HCT116 (cell line): ENCODE measurements around the gene EVL. TPM values are rescaled to one million over a fixed set of nuclear protein-coding genes. Genes with fewer than 3 reads are reported as not detected.

Experiments used
- ATAC-seq: fragments of 200-7000 bp; cut with Tn5 transposase; 2 replicates; pipeline ENCODE4 v1.9.1; 2020; ENCODE audit warnings: mild to moderate bottlenecking, moderate library complexity
- BruUV-seq: library from RNA; stranded (reverse); fragments of 400-500 nt; replicated peaks from 2 replicates; lab custom pipeline; 2021; lab: Mats Ljungman, UMichigan
- CTCF ChIA-PET: fragments of 300-600 bp; sonication (Branson Sonifier 250); formaldehyde crosslinking; loops from one replicate; lab custom pipeline; 2021; ENCODE audit warnings: antibody characterized with exemption; lab: Charles Lee
- POLR2A ChIA-PET: fragments of 300-600, 350-600 bp; sonication (Branson Sonifier 250); formaldehyde crosslinking; loops from one replicate; lab custom pipeline; 2021; ENCODE audit warnings: antibody characterized with exemption; lab: Charles Lee
- RAD21 ChIA-PET, 2 experiments: fragments of 300-600 bp; sonication (Branson Sonifier 250); formaldehyde crosslinking; loops; one replicate each; lab custom pipeline; 2023; ENCODE audit warnings: low total read pairs in 2 of 2; ENCODE audit not compliant: uncharacterized antibody in 2 of 2, unreplicated experiment in 2 of 2, low non-redundant PET in 1 of 2; lab: Charles Lee
- DNase-seq: peaks from one replicate; pipeline ENCODE4 v3.0.0-alpha.2; 2010; ENCODE audit warnings: low read depth, low spot score
- H2AFZ ChIP-seq: fragments of 200-600 bp; shearing (Covaris generic), sonication (generic); 2 replicates; pipeline ENCODE4 v1.6.1; 2017; ENCODE audit warnings: low read depth, mixed run types, mixed read lengths, antibody characterized with exemption, low read length; ENCODE audit not compliant: poor library complexity, severe bottlenecking
- H3K27ac ChIP-seq: 2 replicates; pipeline ENCODE4 v1.5.1; 2012; ENCODE audit warnings: low read depth, low read length
- H3K27me3 ChIP-seq: fragments of 200-600 bp; sonication (generic); 2 replicates; pipeline ENCODE4 v1.6.1; 2016; ENCODE audit warnings: mixed run types, low read length, mixed read lengths; ENCODE audit not compliant: insufficient read depth
- H3K36me3 ChIP-seq, 2 experiments: fragments of 200-500 bp in 1 of 2; fragments of 200-600 bp in 1 of 2; sonication (Bioruptor generic) in 1 of 2; sonication (generic) in 1 of 2; 2 replicates each; pipeline versions ENCODE4 v1.5.1 to v1.6.1; 2014 to 2016; ENCODE audit warnings: low read length in 2 of 2, inconsistent platforms in 1 of 2, mixed read lengths in 1 of 2, mixed run types in 1 of 2; ENCODE audit not compliant: insufficient read depth in 2 of 2, control insufficient read depth in 1 of 2
- H3K4me1 ChIP-seq, 2 experiments: fragments of 200-600 bp in 1 of 2; sonication (generic) in 1 of 2; 2 replicates each; pipeline versions ENCODE4 v1.5.1 to v1.6.1; 2012 to 2017; ENCODE audit warnings: low read length in 2 of 2, inconsistent platforms in 1 of 2, mild to moderate bottlenecking in 1 of 2, mixed read lengths in 1 of 2, mixed run types in 1 of 2, moderate library complexity in 1 of 2; ENCODE audit not compliant: insufficient read depth in 2 of 2, control insufficient read depth in 1 of 2
- H3K4me2 ChIP-seq: fragments of 200-600 bp; sonication (generic); 2 replicates; pipeline ENCODE4 v1.6.1; 2017; ENCODE audit warnings: mixed run types, low read length, mixed read lengths
- H3K4me3 ChIP-seq, 2 experiments: fragments of 200-600 bp in 1 of 2; sonication (generic) in 1 of 2; replicated peaks in 1 of 2; 2 replicates each; pipeline ENCODE4 v1.5.1; 2011 to 2016; ENCODE audit warnings: low read length in 2 of 2, control low read depth in 1 of 2, low read depth in 1 of 2, mild to moderate bottlenecking in 1 of 2, mixed read lengths in 1 of 2, mixed run types in 1 of 2
- H3K79me2 ChIP-seq: fragments of 200-600 bp; sonication (generic); 2 replicates; pipeline ENCODE4 v1.6.1; 2017; ENCODE audit warnings: mild to moderate bottlenecking, mixed run types, low read length, moderate library complexity, mixed read lengths; ENCODE audit not compliant: insufficient read depth
- H3K9ac ChIP-seq: fragments of 200-600 bp; sonication (generic); 2 replicates; pipeline ENCODE4 v1.6.1; 2016; ENCODE audit warnings: low read length, mixed read lengths
- H3K9me2 ChIP-seq: fragments of 200-600 bp; sonication (generic), shearing (Covaris generic); 2 replicates; pipeline ENCODE4 v1.6.1; 2017; ENCODE audit warnings: mixed run types, mild to moderate bottlenecking, moderate library complexity; ENCODE audit not compliant: insufficient read depth
- H3K9me3 ChIP-seq, 2 experiments: fragments of 200-500 bp in 1 of 2; fragments of 200-600 bp in 1 of 2; sonication (Bioruptor generic) in 1 of 2; sonication (generic) in 1 of 2; 2 replicates each; pipeline ENCODE4 v1.6.1; 2014 to 2017; ENCODE audit warnings: low read length in 2 of 2, mixed read lengths in 2 of 2, inconsistent platforms in 1 of 2, low read depth in 1 of 2, mild to moderate bottlenecking in 1 of 2, mixed run types in 1 of 2, moderate library complexity in 1 of 2; ENCODE audit not compliant: control insufficient read depth in 1 of 2, insufficient read depth in 1 of 2
- H4K20me1 ChIP-seq: fragments of 200-600 bp; sonication (generic), shearing (Covaris generic); 2 replicates; pipeline ENCODE4 v1.6.1; 2017; ENCODE audit warnings: mixed run types, mild to moderate bottlenecking, moderate library complexity; ENCODE audit not compliant: insufficient read depth
- POLR2A ChIP-seq: IDR thresholded peaks from 2 replicates; pipeline ENCODE4 v1.7.0; 2011; ENCODE audit warnings: borderline replicate concordance; ENCODE audit not compliant: insufficient read depth, insufficient read length; ENCODE audit errors: extremely low read depth
- POLR2AphosphoS5 ChIP-seq: IDR thresholded peaks from 2 replicates; pipeline ENCODE4 v1.6.1; 2011; ENCODE audit warnings: mild to moderate bottlenecking, low read depth, low read length, moderate library complexity
- SIN3A ChIP-seq: IDR thresholded peaks from 2 replicates; pipeline ENCODE4 v1.6.1; 2012; ENCODE audit warnings: low read depth
- SRF ChIP-seq: IDR thresholded peaks from 2 replicates; pipeline ENCODE4 v1.6.1; 2012; ENCODE audit warnings: low read depth
- intact Hi-C: fragments of 100-400 bp; cut with micrococcal nuclease; formaldehyde crosslinking; loops from 2 replicates; pipeline ENCODE4 v1.10.0; 2022
- total RNA-seq: library from RNA; stranded (reverse); gene quantifications from one replicate; pipeline ENCODE4 v1.2.1, GENCODE V29; 2021; ENCODE audit not compliant: unreplicated experiment
- TF ChIP-seq, protein P1 (sequence below), 3 experiments: fragments of 200-600 bp in 1 of 3; sonication (generic) in 1 of 3; IDR thresholded peaks in 2 of 3; conservative IDR thresholded peaks in 1 of 3; 2 replicates each; pipeline ENCODE4 v1.5.1; 2012 to 2017; ENCODE audit warnings: low read depth in 2 of 3, low read length in 2 of 3, antibody characterized with exemption in 1 of 3, borderline replicate concordance in 1 of 3, control low read depth in 1 of 3, mild to moderate bottlenecking in 1 of 3, mixed read lengths in 1 of 3, mixed run types in 1 of 3, moderate library complexity in 1 of 3; ENCODE audit not compliant: insufficient read depth in 1 of 3
- TF ChIP-seq, protein P2 (sequence below): IDR thresholded peaks from 2 replicates; pipeline ENCODE4 v1.6.1; 2012; ENCODE audit warnings: low read depth
- TF ChIP-seq, protein P3 (sequence below): IDR thresholded peaks from 2 replicates; pipeline ENCODE4 v1.6.1; 2012
- TF ChIP-seq, protein P4 (sequence below): IDR thresholded peaks from 2 replicates; pipeline ENCODE4 v1.6.1; 2011; ENCODE audit warnings: mild to moderate bottlenecking, low read length, moderate library complexity; ENCODE audit not compliant: insufficient replicate concordance; ENCODE audit errors: extremely low read depth

Gene EVL
- total RNA-seq, 1 experiment from 2014 or later: 19.9 TPM

DNA sequence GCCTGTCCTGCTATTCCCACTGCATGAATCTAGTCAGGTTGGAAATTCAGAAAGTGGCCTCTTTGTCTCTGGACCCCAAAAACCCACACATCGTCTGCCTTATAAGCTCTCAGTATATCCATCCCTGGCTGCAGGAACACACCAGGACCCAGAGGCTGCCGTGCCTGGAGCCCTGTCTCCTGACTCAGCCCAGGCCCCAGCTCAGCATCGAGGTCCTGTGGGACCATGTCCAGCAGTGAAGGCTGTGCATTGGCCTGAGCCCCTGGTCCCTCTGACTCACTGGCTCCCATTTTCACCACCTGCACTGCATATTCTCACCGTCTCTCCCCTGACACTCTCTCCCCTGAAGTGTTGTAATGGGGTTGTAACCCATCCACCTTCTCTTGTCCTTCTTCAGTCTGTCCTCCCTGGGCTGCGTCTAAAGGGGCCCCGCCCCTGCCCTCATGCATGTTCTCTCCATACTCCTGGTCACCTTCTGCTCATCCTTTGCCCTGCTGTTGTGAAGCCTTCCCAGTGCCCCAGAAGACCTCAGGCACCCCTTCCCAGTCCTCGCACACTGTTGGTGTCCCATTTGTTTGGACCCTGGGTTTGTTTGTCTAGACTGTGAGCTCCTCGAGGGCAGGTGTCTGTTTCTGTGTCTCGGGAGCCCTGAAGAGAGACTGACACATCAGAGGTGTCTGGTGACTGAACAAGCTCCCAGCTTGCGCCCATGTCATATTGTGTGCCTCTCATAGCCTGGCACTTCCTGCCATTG, 43.8 kb downstream of the EVL start:
- intact Hi-C loops: loop anchor here (1.0 to 2.0 kb wide), 3 partner anchors 52 to 127 kb away; no protein-coding TSS in a partner anchor
- Histone ChIP-seq H3K9me3 (no peaks in the 10 kb centered on the region), H3K36me3 (no peaks in the 10 kb centered on the region), H3K9ac (no peak overlapping the region), H3K4me2 (no peak overlapping the region), H3K4me1 (peaks cover 0 to 13% of the 10 kb centered on the region in 2 experiments; a peak in 1 of 4 replicates), H3K4me3 (no peak overlapping the region), H3K27ac (no peak overlapping the region), H4K20me1 (no peaks in the 10 kb centered on the region), H2AFZ (no peak overlapping the region), H3K79me2 (no peaks in the 10 kb centered on the region), H3K9me2 (no peaks in the 10 kb centered on the region), H3K27me3 (no peaks in the 10 kb centered on the region)
- RAD21 ChIA-PET: no interaction called here
- TF ChIP-seq, protein P1, sequence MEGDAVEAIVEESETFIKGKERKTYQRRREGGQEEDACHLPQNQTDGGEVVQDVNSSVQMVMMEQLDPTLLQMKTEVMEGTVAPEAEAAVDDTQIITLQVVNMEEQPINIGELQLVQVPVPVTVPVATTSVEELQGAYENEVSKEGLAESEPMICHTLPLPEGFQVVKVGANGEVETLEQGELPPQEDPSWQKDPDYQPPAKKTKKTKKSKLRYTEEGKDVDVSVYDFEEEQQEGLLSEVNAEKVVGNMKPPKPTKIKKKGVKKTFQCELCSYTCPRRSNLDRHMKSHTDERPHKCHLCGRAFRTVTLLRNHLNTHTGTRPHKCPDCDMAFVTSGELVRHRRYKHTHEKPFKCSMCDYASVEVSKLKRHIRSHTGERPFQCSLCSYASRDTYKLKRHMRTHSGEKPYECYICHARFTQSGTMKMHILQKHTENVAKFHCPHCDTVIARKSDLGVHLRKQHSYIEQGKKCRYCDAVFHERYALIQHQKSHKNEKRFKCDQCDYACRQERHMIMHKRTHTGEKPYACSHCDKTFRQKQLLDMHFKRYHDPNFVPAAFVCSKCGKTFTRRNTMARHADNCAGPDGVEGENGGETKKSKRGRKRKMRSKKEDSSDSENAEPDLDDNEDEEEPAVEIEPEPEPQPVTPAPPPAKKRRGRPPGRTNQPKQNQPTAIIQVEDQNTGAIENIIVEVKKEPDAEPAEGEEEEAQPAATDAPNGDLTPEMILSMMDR (IDR thresholded peaks at IDR 0.05 in 2 of 3, conservative IDR thresholded peaks at IDR 0.05 in 1 of 3; ENCODE audit: borderline replicate concordance in 1 of 3, insufficient read depth in 1 of 3, low read depth in 2 of 3, low read length in 2 of 3): no peak
- TF ChIP-seq POLR2A (no peak), SRF (no peak), SIN3A (no peak), POLR2AphosphoS5 (no peak)
- TF ChIP-seq, protein P2, sequence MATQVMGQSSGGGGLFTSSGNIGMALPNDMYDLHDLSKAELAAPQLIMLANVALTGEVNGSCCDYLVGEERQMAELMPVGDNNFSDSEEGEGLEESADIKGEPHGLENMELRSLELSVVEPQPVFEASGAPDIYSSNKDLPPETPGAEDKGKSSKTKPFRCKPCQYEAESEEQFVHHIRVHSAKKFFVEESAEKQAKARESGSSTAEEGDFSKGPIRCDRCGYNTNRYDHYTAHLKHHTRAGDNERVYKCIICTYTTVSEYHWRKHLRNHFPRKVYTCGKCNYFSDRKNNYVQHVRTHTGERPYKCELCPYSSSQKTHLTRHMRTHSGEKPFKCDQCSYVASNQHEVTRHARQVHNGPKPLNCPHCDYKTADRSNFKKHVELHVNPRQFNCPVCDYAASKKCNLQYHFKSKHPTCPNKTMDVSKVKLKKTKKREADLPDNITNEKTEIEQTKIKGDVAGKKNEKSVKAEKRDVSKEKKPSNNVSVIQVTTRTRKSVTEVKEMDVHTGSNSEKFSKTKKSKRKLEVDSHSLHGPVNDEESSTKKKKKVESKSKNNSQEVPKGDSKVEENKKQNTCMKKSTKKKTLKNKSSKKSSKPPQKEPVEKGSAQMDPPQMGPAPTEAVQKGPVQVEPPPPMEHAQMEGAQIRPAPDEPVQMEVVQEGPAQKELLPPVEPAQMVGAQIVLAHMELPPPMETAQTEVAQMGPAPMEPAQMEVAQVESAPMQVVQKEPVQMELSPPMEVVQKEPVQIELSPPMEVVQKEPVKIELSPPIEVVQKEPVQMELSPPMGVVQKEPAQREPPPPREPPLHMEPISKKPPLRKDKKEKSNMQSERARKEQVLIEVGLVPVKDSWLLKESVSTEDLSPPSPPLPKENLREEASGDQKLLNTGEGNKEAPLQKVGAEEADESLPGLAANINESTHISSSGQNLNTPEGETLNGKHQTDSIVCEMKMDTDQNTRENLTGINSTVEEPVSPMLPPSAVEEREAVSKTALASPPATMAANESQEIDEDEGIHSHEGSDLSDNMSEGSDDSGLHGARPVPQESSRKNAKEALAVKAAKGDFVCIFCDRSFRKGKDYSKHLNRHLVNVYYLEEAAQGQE: no peak
- TF ChIP-seq, protein P3, sequence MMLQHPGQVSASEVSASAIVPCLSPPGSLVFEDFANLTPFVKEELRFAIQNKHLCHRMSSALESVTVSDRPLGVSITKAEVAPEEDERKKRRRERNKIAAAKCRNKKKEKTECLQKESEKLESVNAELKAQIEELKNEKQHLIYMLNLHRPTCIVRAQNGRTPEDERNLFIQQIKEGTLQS: no peak
- TF ChIP-seq, protein P4, sequence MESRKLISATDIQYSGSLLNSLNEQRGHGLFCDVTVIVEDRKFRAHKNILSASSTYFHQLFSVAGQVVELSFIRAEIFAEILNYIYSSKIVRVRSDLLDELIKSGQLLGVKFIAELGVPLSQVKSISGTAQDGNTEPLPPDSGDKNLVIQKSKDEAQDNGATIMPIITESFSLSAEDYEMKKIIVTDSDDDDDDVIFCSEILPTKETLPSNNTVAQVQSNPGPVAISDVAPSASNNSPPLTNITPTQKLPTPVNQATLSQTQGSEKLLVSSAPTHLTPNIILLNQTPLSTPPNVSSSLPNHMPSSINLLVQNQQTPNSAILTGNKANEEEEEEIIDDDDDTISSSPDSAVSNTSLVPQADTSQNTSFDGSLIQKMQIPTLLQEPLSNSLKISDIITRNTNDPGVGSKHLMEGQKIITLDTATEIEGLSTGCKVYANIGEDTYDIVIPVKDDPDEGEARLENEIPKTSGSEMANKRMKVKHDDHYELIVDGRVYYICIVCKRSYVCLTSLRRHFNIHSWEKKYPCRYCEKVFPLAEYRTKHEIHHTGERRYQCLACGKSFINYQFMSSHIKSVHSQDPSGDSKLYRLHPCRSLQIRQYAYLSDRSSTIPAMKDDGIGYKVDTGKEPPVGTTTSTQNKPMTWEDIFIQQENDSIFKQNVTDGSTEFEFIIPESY: no peak
- CTCF ChIA-PET: interaction anchor here (1.2 to 2.2 kb wide), 8 partner anchors 9 to 125 kb away, joined by 3 to 27 read pairs (median 8); no protein-coding TSS in a partner anchor
- DNase-seq (no peak), ATAC-seq (no peak)
- POLR2A ChIA-PET: no interaction called here
- no TSS peak for BruUV-seq
